NCI-H1105 treated with DMSO at 0.1 percent for 48 hours (cell line): Measurements from ENCODE around the gene COMMD8.
"Not testable (repeated sequence)": the region's sequence is repeated elsewhere in the genome, so short reads cannot be mapped to it uniquely, and the experiment has no call there.

Experiments used
- DNase-seq: peaks from one replicate; lab custom pipeline; 2025; lab: John Stamatoyannopoulos, UW

COMMD8 gene

GRCh38 chr4:47463235-47463956 lies at the start of gene COMMD8:
Gene COMMD8 (minus strand): TSS chr4:47463702. CDS start chr4:47463651, 51 bp downstream.
- peak; percentile 88 for DNase-seq

DNA sequence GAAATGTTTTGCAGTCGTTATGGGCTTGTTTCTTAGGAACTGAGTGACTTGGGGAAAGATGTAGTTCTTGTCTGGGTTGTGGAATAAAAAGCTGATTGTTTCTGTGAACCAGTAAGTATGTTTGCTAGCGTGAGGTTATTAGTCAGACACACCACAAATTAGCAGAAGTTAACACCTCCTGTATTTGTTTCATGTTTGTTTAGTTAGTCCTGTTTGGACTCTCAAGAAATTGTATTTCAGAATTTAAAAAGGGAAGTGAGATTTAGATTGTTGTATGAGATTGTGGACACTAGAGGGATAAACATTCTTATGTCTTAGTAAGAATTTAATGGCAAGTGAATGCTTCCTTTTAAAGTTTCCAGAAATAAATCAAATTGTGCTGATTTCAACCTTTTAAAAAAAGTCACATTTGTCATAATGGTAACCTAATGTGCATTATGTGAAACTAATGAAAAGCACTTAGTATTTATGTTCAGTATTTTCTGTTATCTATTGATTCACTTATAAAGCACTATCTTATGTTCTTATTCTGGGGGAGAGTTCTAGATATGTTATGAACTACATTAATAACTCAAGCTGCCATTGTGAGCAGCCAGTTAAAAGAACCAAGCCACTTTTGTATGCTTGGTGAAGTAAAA lies 47.1 kb upstream of the COMMD8 start:
- no peak for DNase-seq

- DNase-seq, result no peak
Measured at GRCh38 chr4:47505666-47506065, 42.2 kb upstream of the COMMD8 start.

DNA sequence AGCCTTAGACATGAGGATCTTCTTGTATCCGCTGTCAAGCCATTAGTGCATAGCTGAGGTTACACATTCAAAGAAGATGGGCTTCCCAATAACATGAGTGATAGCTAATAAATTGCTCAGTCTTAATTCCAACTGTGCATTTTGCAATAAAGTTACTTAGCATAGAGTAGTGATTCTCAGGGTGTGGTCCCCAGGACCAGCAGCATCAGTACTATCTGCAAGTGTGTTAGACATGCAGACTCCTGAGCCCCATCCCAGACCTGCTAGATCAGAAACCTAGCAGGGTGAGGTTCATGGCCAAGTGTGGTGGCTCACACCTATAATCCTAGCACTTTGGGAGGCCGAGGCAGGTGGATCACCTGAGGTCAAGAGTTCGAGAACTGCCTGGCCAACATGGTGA lies 41.6 kb upstream of the COMMD8 start:
- no peak for DNase-seq

DNA sequence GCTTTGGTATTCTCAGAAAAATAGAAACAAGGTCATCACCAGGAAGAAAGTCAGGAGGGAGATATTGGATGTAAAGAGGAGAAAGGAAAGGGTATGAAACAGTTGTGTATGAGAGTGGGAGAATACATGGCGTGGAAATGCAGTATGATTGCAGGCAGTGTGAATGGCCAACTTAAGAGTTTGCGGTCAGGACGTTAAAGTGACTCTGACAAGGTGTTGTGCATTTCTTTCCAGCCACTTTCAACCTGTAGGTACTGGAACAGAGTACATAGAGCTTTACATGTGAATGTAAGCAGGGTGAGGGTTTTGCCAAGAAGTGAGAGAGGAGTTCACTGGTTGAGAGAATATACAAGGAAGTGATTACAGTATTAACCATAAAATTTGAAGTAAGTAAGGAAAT lies 37.3 kb upstream of the COMMD8 start:
- no peak for DNase-seq

DNA sequence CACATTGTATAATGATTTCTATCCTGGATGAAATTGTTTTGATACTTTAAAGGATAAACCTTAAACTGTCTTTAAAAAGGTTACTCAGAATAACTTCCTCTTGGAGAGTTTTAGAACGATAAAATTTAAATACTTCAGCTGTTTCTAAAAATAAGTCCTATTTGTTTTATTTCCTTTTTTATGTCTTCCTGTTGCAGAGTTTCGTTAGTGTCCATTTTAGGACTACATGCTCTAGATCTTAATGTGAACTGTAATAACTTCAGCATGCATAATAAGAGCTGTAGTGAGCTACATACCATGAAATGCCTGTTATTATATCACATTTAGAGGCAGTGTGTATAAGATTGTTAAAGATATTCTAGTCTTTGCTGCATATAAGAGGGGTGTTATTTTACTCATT lies 36.2 kb upstream of the COMMD8 start:
- DNase-seq, result no peak

GRCh38 chr4:47498899-47499298 lies 35.4 kb upstream of the COMMD8 start:
- DNase-seq, result no peak

DNA sequence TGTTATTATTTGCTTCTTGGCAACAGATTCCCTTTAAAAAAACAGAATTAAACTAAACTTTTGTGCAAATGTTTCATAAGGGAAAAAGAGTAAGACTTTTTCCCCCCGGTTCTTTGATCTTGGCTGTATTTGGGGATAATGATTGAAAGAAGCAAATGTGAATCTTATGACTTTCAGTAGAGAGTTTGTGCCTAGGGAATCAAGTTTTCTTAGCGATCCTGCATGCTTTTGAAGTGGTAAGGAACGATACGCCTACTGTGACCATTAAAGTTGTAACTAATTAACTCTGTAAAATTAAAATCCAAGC lies 30.6 kb upstream of the COMMD8 start:
- no peak for DNase-seq

- DNase-seq, result no peak
Measured at GRCh38 chr4:47493238-47494123, 30.0 kb upstream of the COMMD8 start.

DNA sequence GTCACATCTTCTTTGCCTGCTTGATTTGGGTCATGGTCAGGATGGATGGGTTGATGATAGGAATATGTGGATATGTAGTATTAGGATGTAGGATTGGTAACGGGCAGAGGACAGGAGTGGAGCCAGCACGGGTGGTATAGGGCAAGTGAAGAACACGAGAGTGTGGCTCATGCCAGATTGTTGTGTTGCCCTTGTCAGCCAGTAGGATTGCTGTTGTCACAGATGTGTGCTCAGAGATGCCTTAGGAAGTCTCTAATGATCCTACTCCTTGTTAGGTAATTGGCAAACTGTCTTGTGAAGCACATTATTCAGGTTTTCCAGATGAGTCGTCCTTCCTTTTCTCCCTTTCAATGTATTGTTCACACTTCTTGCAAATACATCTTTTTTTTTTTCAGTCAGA lies 27.0 kb upstream of the COMMD8 start:
- DNase-seq, result peak; percentile 2

- no peak for DNase-seq
Measured at GRCh38 chr4:47488706-47489105, 25.2 kb upstream of the COMMD8 start.

DNA sequence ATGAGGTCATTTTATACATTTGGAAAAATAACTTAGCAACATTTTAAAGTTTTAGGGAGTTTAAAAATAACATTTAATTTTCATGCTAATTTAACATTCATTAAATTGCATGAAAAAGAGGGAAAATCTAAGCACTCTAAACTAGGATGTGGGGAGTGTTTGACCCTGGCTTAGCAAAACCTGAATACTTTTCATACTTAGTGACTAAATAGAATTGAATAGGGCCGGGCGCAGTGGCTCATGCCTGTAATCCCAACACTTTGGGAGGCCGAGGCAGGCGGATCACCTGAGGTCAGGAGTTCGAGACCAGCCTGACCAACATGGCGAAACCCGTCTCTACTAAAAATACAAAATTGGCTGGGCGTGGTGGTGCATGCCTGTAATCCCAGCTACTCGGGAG lies 23.2 kb upstream of the COMMD8 start:
- DNase-seq, result not testable (repeated sequence)

GRCh38 chr4:47486231-47486673 lies 22.8 kb upstream of the COMMD8 start:
- DNase-seq, result no peak

DNA sequence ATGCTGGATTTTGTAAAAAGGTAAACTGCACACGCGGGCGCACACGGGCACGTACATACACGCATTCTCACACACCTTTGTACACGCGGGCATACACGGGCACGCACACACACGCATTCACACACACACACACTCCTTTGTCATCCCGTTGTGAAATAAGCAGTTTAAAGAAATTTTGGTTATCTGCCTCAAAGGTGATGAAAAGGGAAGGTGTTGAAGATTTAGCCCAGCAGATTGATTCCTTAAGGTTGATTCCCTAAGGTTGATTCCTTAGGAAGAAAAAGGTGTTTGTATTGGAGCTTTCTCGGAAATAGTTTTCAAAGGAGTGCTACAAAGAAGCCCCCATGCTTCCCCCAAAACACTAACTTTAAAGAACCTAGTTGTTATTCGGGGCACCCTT lies 22.3 kb upstream of the COMMD8 start:
- DNase-seq, result no peak

GRCh38 chr4:47485047-47485692 lies 21.7 kb upstream of the COMMD8 start, which contains the start of gene ATP10D:
Gene ATP10D (plus strand): TSS chr4:47485275. CDS start chr4:47512541, 27,266 bp downstream.
- DNase-seq, result peak; percentile 66

- no peak for DNase-seq
Measured at GRCh38 chr4:47484168-47484567, 20.7 kb upstream of the COMMD8 start.

DNA sequence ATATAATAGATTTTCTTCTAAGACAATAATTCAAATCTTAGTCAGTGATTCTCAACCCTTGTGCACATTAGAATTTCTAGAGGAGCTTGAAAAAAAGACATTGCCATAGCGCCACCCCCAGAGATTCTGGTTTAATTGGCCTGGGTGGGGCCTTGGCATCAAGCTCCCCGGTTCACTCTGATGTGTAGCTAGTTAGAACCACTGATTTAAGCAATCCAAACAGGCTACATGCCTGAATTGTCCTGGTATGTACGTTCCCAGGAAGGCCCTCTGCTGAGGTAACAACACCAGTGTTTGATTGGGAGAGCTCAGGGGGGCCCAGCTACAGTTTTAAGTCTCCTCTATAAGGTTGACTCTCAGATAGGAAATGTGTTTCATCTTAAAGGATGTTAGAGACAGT lies 20.2 kb upstream of the COMMD8 start:
- DNase-seq, result no peak

- DNase-seq, result no peak
Measured at GRCh38 chr4:47482326-47482725, 18.8 kb upstream of the COMMD8 start.

GRCh38 chr4:47478804-47479203 lies 15.3 kb upstream of the COMMD8 start:
- no peak for DNase-seq

GRCh38 chr4:47475411-47475810 lies 11.9 kb upstream of the COMMD8 start:
- peak; percentile 9 for DNase-seq

DNA sequence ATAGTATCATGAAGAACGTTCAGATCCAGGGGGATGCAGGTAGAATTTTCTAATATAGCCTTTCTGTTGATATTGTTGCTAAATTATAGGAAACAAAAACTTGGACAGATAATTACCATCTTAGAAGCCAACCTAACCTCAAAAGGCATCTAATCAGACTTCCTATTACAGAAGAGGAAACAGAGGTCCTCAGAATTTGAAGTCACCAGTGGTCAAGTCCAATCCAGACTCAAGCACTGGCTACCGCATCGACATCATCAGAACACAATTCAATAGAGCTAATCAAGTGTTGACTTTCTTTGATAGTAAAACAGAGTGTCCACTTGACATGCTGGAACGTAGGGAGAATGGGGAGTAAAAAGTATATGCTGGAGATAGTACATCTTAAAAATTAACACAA lies 11.3 kb upstream of the COMMD8 start:
- no peak for DNase-seq

GRCh38 chr4:47473141-47473750 lies 9.7 kb upstream of the COMMD8 start:
- no peak for DNase-seq
